ENCODE data around the gene PBX1.

DNA sequence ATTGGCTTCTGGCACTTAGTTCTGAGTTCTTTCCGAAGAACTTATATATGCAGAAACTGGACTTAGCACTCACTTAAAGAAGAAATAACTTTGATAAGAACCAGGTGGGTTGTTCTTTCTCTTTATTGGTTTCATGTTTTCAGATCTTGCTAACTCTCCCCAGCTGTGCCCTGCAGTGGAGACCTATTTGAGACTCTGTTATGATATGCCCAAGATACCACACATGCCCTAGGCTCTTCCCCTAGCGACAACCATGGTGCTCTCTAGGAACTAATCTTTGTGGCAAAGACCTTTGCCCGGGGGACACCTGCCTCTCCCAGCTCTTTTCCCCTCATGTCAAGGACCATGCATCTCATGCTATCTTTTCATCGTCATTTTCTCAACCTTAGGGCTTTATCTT, 128.8 kb downstream of the PBX1 start:
- TF ChIP-seq, protein P1, sequence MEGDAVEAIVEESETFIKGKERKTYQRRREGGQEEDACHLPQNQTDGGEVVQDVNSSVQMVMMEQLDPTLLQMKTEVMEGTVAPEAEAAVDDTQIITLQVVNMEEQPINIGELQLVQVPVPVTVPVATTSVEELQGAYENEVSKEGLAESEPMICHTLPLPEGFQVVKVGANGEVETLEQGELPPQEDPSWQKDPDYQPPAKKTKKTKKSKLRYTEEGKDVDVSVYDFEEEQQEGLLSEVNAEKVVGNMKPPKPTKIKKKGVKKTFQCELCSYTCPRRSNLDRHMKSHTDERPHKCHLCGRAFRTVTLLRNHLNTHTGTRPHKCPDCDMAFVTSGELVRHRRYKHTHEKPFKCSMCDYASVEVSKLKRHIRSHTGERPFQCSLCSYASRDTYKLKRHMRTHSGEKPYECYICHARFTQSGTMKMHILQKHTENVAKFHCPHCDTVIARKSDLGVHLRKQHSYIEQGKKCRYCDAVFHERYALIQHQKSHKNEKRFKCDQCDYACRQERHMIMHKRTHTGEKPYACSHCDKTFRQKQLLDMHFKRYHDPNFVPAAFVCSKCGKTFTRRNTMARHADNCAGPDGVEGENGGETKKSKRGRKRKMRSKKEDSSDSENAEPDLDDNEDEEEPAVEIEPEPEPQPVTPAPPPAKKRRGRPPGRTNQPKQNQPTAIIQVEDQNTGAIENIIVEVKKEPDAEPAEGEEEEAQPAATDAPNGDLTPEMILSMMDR (IDR thresholded peaks at IDR 0.05; ENCODE audit: low read depth, low read length, missing input control) = no peak
- no peak for TF ChIP-seq TAF1 (conservative IDR thresholded peaks at IDR 0.05)
